GM23248 (cell line): ENCODE measurements around the gene P2RX2. TPM values are rescaled to one million over a fixed set of nuclear protein-coding genes. Genes with fewer than 3 reads are reported as not detected.

Source experiments
- DNase-seq: peaks from one replicate; pipeline ENCODE4 v3.0.0-alpha.2; 2015
- H2AFZ ChIP-seq: fragments of 200-600 bp; sonication (generic); 2 replicates; pipeline ENCODE4 v1.6.1; 2016; ENCODE audit warnings: antibody characterized with exemption
- H3F3A ChIP-seq: fragments of 200-600 bp; sonication (generic); 2 replicates; pipeline ENCODE4 v1.6.1; 2016; ENCODE audit warnings: mild to moderate bottlenecking, antibody characterized with exemption, mixed run types; ENCODE audit not compliant: insufficient read depth
- H3K27ac ChIP-seq: fragments of 200-600 bp; sonication (generic); 2 replicates; pipeline ENCODE4 v1.5.1; 2016; ENCODE audit warnings: mild to moderate bottlenecking
- H3K27me3 ChIP-seq: fragments of 200-600 bp; sonication (generic); replicated peaks from 2 replicates; pipeline ENCODE4 v1.6.1; 2016; ENCODE audit warnings: mild to moderate bottlenecking; ENCODE audit not compliant: insufficient read depth
- H3K36me3 ChIP-seq: fragments of 200-600 bp; sonication (generic); 2 replicates; pipeline ENCODE4 v1.6.1; 2016; ENCODE audit warnings: low read depth, mild to moderate bottlenecking
- H3K4me1 ChIP-seq: fragments of 200-600 bp; sonication (generic); 2 replicates; pipeline ENCODE4 v1.6.1; 2016; ENCODE audit warnings: mild to moderate bottlenecking; ENCODE audit not compliant: insufficient read depth
- H3K4me2 ChIP-seq: fragments of 200-600 bp; sonication (generic); one replicate; pipeline ENCODE4 v1.6.1; 2016; ENCODE audit warnings: mild to moderate bottlenecking; ENCODE audit not compliant: unreplicated experiment
- H3K4me3 ChIP-seq: fragments of 200-600 bp; sonication (generic); 2 replicates; pipeline ENCODE4 v1.5.1; 2016; ENCODE audit warnings: mild to moderate bottlenecking
- H3K79me2 ChIP-seq: fragments of 200-600 bp; sonication (generic); 2 replicates; pipeline ENCODE4 v1.6.1; 2016; ENCODE audit warnings: mild to moderate bottlenecking; ENCODE audit not compliant: insufficient read depth
- H3K9ac ChIP-seq: fragments of 200-600 bp; sonication (generic); 2 replicates; pipeline ENCODE4 v1.6.1; 2016; ENCODE audit warnings: mild to moderate bottlenecking
- H3K9me2 ChIP-seq: fragments of 200-600 bp; sonication (generic); 2 replicates; pipeline ENCODE4 v1.6.1; 2016; ENCODE audit warnings: mixed run types, mild to moderate bottlenecking, moderate library complexity; ENCODE audit not compliant: insufficient read depth
- H3K9me3 ChIP-seq: fragments of 200-600 bp; sonication (generic); one replicate; pipeline ENCODE4 v1.6.1; 2017; ENCODE audit warnings: low read depth
- H4K20me1 ChIP-seq: fragments of 200-600 bp; sonication (generic); 2 replicates; pipeline ENCODE4 v1.6.0; 2016; ENCODE audit not compliant: insufficient read depth
- EZH2 ChIP-seq: fragments of 200-600 bp; sonication (generic); IDR thresholded peaks from 2 replicates; pipeline ENCODE4 v1.6.1; 2018; ENCODE audit warnings: antibody characterized with exemption, mild to moderate bottlenecking; ENCODE audit not compliant: insufficient read depth, poor library complexity, severe bottlenecking
- EZH2phosphoT487 ChIP-seq: fragments of 200-600 bp; sonication (generic); IDR thresholded peaks from 2 replicates; pipeline ENCODE4 v1.6.1; 2018; ENCODE audit warnings: antibody characterized with exemption, moderate library complexity, mild to moderate bottlenecking, low read depth; ENCODE audit not compliant: insufficient read depth
- WGBS, 2 experiments: methylation state at CpG; one replicate each; pipeline ENCODE4 v1.1.6; 2015 to 2017; ENCODE audit warnings: low lambda C conversion rate in 2 of 2, low coverage in 1 of 2; ENCODE audit errors: missing lambda C conversion rate in 2 of 2; 5-methylcytosine and 5-hydroxymethylcytosine counted together
- in situ Hi-C: fragments of 300-500 bp; cut with MboI; formaldehyde crosslinking; loops from 2 replicates; pipeline ENCODE4 v1.15.0; 2020
- polyA plus RNA-seq: library from polyadenylated mRNA; unstranded; fragments of >200 nt; fragmentation: Nextera tagmentation; extraction: Ambion mirVana; gene quantifications from 2 replicates; pipeline ENCODE4 v1.2.1, GENCODE V29; 2016
- total RNA-seq: library from RNA; depleted of rRNA; stranded (reverse); fragments of >200 nt; shearing (Covaris generic); gene quantifications from 2 replicates; pipeline ENCODE4 v1.2.3, GENCODE V29; 2014

The P2RX2 gene
- total and polyA plus RNA-seq, 2 experiments from 2014 or later: not detected

DNA sequence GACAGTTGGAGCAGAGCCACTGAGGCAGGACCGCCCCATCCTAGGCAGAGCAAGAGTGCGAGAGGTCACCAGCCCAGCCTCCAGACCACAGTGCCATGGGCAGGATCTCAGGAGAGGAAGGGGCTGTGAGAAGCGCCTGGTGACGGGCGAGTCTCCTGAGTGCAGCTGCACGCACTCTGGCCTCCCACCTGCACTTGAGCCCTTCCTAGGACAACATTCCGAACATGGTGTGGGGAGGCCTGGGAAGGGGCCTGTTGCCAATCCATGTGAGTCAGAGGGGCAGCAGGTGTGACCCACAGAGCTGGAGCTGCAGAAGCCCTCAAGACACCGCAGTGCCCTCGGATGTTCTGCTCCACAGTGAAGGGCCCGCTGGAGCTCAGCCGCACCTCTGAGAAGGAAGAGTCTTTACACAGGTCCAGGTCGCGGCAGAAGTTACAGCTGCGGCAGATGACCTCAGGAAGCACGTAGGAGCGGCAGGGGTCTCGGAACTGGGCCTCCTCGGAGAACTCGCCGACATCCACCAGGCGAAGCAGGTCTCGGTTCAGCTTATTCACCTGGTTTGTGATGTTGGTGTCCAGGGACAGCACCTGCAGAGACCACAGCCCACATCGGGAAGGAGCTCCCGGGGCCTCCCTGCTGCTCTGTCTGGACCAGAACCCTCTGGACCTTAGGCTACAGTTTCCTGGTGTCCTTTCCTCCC, 7.3 kb downstream of the P2RX2 start:
- no peak for TF ChIP-seq EZH2
- no peak for TF ChIP-seq EZH2phosphoT487
- in situ Hi-C loops: no loop called here
- Histone ChIP-seq H3K79me2 (no peaks in the 10 kb centered on the region), H3F3A (peaks cover 12% of the 10 kb centered on the region; the same call in 1 of the 2 replicates), H3K4me3 (no peak overlapping the region), H3K27me3 (no peaks in the 10 kb centered on the region), H3K4me1 (peaks cover 9% of the 10 kb centered on the region; the same call in 1 of the 2 replicates), H3K27ac (no peak overlapping the region), H3K9me2 (no peaks in the 10 kb centered on the region), H3K36me3 (no peaks in the 10 kb centered on the region), H4K20me1 (no peaks in the 10 kb centered on the region), H3K9ac (no peak overlapping the region), H3K9me3 (no peaks in the 10 kb centered on the region), H3K4me2 (no peak overlapping the region), H2AFZ (no peak overlapping the region)
- DNase-seq: no peak
- WGBS, 2 experiments: 98% methylated on average over 24 of the region's 24 CpGs

DNA sequence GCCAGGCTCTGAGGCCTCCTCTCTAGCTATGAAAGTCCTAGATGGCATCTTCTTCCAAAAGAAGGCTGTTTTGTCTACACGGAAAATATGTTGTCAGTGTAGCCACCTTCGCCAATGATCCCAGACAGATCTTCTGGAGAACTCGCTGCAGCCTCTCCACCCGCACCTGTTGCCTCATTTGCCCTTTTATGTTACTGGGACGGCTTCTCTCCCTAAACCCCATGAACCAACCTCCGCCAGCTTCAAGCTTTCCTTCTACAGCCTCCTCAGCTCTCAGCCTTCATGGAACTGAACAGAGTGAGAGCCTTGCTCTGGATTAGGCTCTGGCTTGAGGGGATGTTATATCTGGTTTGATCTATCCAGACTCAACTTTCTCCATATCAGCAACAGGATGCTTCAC, 10.8 kb downstream of the P2RX2 start:
- Histone ChIP-seq H3K4me2 (no peak overlapping the region), H3K9me2 (no peaks in the 10 kb centered on the region), H3K9me3 (no peaks in the 10 kb centered on the region), H3K27ac (no peak overlapping the region), H3K36me3 (no peaks in the 10 kb centered on the region; the same call in 1 of the 2 replicates), H2AFZ (no peak overlapping the region), H4K20me1 (no peaks in the 10 kb centered on the region), H3K27me3 (no peaks in the 10 kb centered on the region), H3K4me3 (no peak overlapping the region), H3K79me2 (no peaks in the 10 kb centered on the region), H3F3A (no peaks in the 10 kb centered on the region), H3K9ac (no peak overlapping the region), H3K4me1 (no peaks in the 10 kb centered on the region)
- DNase-seq: no peak
- 97 to 99% methylated on average over 6 of the region's 6 CpGs for WGBS, 2 experiments
- in situ Hi-C loops: no loop called here
- no peak for TF ChIP-seq EZH2phosphoT487
- TF ChIP-seq EZH2: no peak

DNA sequence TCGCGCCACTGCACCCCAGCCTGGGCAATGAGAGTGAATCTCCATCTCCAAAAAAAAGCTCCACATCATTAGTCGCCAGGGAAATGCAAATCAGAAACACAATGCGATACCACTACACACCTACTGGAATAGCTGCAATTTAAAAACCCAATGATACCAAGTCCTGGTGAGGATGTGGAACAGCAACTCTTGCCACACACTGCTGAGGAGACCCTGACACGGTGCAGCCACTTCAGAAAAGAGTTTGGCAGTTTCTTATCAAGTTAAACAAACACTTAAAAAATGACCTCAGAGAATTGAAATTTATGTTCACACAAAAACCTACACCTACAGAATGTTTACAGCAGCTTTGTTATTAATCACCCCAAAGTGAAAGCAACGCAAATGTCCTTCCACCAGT, 12.1 kb downstream of the P2RX2 start:
- 98 to 99% methylated on average over 6 of the region's 6 CpGs for WGBS, 2 experiments

DNA sequence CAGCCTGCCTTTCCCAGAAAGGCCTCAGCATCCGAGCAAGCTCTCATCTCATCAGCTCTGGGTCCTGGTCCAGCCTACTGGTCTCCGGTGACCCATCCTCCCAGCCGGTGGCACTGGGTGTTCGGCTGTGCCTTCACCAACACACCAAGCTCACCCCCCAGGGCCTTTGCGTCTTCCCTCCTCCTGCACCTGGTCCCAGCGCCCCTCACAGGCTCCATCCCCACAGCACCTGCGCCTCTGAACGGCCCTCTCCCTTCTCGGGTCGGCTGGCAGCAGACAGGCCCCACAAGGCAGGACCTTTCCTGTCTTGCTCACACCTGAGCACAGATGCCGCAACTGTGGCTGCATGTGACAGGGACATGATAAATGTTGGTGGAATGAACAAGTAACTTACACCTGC, 13.1 kb downstream of the P2RX2 start:
- Histone ChIP-seq H3K9me2 (no peaks in the 10 kb centered on the region), H3F3A (no peaks in the 10 kb centered on the region), H3K27ac (no peak overlapping the region), H3K36me3 (no peaks in the 10 kb centered on the region; the same call in 1 of the 2 replicates), H2AFZ (no peak overlapping the region), H4K20me1 (no peaks in the 10 kb centered on the region), H3K9ac (no peak overlapping the region), H3K4me2 (no peak overlapping the region), H3K27me3 (no peaks in the 10 kb centered on the region), H3K4me1 (no peaks in the 10 kb centered on the region), H3K4me3 (no peak overlapping the region), H3K9me3 (no peaks in the 10 kb centered on the region), H3K79me2 (no peaks in the 10 kb centered on the region)
- in situ Hi-C loops: no loop called here
- TF ChIP-seq EZH2 (no peak), EZH2phosphoT487 (no peak)
- no peak for DNase-seq
- 93 to 99% methylated on average over 10 to 11 of the region's 11 CpGs for WGBS, 2 experiments

More for the DNA sequence above, 12.1 kb downstream of the P2RX2 start:
- Histone ChIP-seq H3K9me3 (no peaks in the 10 kb centered on the region), H3K9me2 (no peaks in the 10 kb centered on the region), H3K27me3 (no peaks in the 10 kb centered on the region), H3K4me3 (no peak overlapping the region), H4K20me1 (no peaks in the 10 kb centered on the region), H3K4me1 (no peaks in the 10 kb centered on the region), H3K27ac (no peak overlapping the region), H3K79me2 (no peaks in the 10 kb centered on the region), H3K4me2 (no peak overlapping the region), H3F3A (no peaks in the 10 kb centered on the region), H3K9ac (no peak overlapping the region), H2AFZ (no peak overlapping the region), H3K36me3 (no peaks in the 10 kb centered on the region; the same call in 1 of the 2 replicates)
- DNase-seq: no peak
- in situ Hi-C loops: no loop called here
- no peak for TF ChIP-seq EZH2phosphoT487
- no peak for TF ChIP-seq EZH2
